RWPE1 (cell line): Measurements from ENCODE around the gene PGAM5.

Experiments used
- CTCF ChIA-PET: fragments of 350-600 bp; sonication (Branson Sonifier 250); formaldehyde crosslinking; extraction: SDS; loops from one replicate; lab custom pipeline; 2021; lab: Yijun Ruan, JAX
- POLR2A ChIA-PET: fragments of 400-600 bp; formaldehyde crosslinking; extraction: SDS; loops from one replicate; lab custom pipeline; 2020; ENCODE audit warnings: antibody characterized with exemption; ENCODE audit not compliant: low non-redundant PET; lab: Yijun Ruan, JAX
- DNase-seq: peaks from one replicate; pipeline ENCODE4 v3.0.0; 2012; ENCODE audit warnings: low spot score
- H3K27ac ChIP-seq: fragments of 450-650 bp; 2 replicates; pipeline ENCODE4 v1.5.1; 2017
- CTCF ChIP-seq: fragments of 450-650 bp; conservative IDR thresholded peaks from 2 replicates; pipeline ENCODE4 v1.5.1; 2017; ENCODE audit warnings: low read depth, mild to moderate bottlenecking

Gene PGAM5

GRCh38 chr12:132710405-132711079 lies at the start of gene PGAM5:
PGAM5 (plus strand) TSS chr12:132710842; CDS start chr12:132710877, 35 bp downstream.
- CTCF ChIA-PET, result interaction anchor here (0.9 kb wide), 1 partner anchor 31 kb away, joined by 3 read pairs; no protein-coding TSS in a partner anchor
- H3K27ac ChIP-seq, result peak within 1 kb of the TSS; percentile 90
- DNase-seq, result peak; percentile 77
- no peak for TF ChIP-seq CTCF
- POLR2A ChIA-PET, result no interaction called here

- H3K27ac ChIP-seq, result no peak overlapping the region
- TF ChIP-seq CTCF, result no peak
- CTCF ChIA-PET, result no interaction called here
- POLR2A ChIA-PET, result interaction anchor here (0.5 kb wide), 1 partner anchor 44 kb away, joined by 8 read pairs; no protein-coding TSS in a partner anchor
- DNase-seq, result no peak
Observed at GRCh38 chr12:132660996-132661395, 49.6 kb upstream of the PGAM5 start.

- no peak for TF ChIP-seq CTCF
- ChIA-PET CTCF (no interaction called here), POLR2A (no interaction called here)
- DNase-seq, result no peak
- H3K27ac ChIP-seq, result no peak overlapping the region
Observed at GRCh38 chr12:132661972-132662371, 48.7 kb upstream of the PGAM5 start.

- CTCF ChIA-PET, result interaction anchor here (0.6 kb wide), 1 partner anchor 100 kb away, joined by 4 read pairs; no protein-coding TSS in a partner anchor
- DNase-seq, result no peak
- H3K27ac ChIP-seq, result no peak overlapping the region
- no peak for TF ChIP-seq CTCF
- POLR2A ChIA-PET, result no interaction called here
Observed at GRCh38 chr12:132662901-132663755, 47.5 kb upstream of the PGAM5 start.

GRCh38 chr12:132664206-132665148 lies 46.2 kb upstream of the PGAM5 start:
- DNase-seq, result no peak
- ChIA-PET CTCF (interaction anchor here (0.6 kb wide), 1 partner anchor 98 kb away, joined by 4 read pairs; no protein-coding TSS in a partner anchor), POLR2A (no interaction called here)
- H3K27ac ChIP-seq, result no peak overlapping the region; the same call in 1 of the 2 replicates
- TF ChIP-seq CTCF, result no peak

- POLR2A ChIA-PET, result no interaction called here
- H3K27ac ChIP-seq, result no peak overlapping the region
- no peak for DNase-seq
- no peak for TF ChIP-seq CTCF
- CTCF ChIA-PET, result interaction anchor here (0.6 kb wide), 1 partner anchor 54 kb away, joined by 3 read pairs; no protein-coding TSS in a partner anchor
Observed at GRCh38 chr12:132665149-132665491, 45.5 kb upstream of the PGAM5 start.
